Left ventricle myocardium superior (tissue), 1 donor: Measurements from ENCODE around the gene EXOC5. TPM values are rescaled to one million over a fixed set of nuclear protein-coding genes. Genes with fewer than 3 reads are reported as not detected.

ENCODE experiments used
- ATAC-seq: fragments of 200-7000 bp; cut with Tn5 transposase; one replicate; pipeline ENCODE4 v1.9.1; 2020; ENCODE audit warnings: mild to moderate bottlenecking, moderate library complexity
- DNase-seq: peaks from one replicate; pipeline ENCODE4 v3.0.0-alpha.2; 2020
- intact Hi-C: fragments of 100-400 bp; cut with micrococcal nuclease; formaldehyde crosslinking; loops from one replicate; pipeline ENCODE4 v1.11.0; 2022
- long read RNA-seq: library from polyadenylated mRNA; unstranded; transcript quantifications from one replicate; pipeline ENCODE4 v2.0.0, GENCODE V29; 2021
- total RNA-seq: library from RNA; stranded (reverse); fragmentation: NEBNext Ultra II Directional; extraction: Animal tissue kit (Norgen Biotek cat#: 25700); gene quantifications from one replicate; pipeline ENCODE4 v1.2.1, GENCODE V29; 2021
- donor health status: DM: no; HTN: yes; CAD: no; lungs with severe emphysema.

The EXOC5 gene, protein sequence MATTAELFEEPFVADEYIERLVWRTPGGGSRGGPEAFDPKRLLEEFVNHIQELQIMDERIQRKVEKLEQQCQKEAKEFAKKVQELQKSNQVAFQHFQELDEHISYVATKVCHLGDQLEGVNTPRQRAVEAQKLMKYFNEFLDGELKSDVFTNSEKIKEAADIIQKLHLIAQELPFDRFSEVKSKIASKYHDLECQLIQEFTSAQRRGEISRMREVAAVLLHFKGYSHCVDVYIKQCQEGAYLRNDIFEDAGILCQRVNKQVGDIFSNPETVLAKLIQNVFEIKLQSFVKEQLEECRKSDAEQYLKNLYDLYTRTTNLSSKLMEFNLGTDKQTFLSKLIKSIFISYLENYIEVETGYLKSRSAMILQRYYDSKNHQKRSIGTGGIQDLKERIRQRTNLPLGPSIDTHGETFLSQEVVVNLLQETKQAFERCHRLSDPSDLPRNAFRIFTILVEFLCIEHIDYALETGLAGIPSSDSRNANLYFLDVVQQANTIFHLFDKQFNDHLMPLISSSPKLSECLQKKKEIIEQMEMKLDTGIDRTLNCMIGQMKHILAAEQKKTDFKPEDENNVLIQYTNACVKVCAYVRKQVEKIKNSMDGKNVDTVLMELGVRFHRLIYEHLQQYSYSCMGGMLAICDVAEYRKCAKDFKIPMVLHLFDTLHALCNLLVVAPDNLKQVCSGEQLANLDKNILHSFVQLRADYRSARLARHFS
- 64.2 TPM for total RNA-seq
- long read RNA-seq, full-length matches to known transcripts = 37 of 50 reads
- long read RNA-seq, partial matches to known transcripts = 4 of 50 reads
- long read RNA-seq, other reads (novel, unspliced or antisense) = 9 of 50 reads

DNA sequence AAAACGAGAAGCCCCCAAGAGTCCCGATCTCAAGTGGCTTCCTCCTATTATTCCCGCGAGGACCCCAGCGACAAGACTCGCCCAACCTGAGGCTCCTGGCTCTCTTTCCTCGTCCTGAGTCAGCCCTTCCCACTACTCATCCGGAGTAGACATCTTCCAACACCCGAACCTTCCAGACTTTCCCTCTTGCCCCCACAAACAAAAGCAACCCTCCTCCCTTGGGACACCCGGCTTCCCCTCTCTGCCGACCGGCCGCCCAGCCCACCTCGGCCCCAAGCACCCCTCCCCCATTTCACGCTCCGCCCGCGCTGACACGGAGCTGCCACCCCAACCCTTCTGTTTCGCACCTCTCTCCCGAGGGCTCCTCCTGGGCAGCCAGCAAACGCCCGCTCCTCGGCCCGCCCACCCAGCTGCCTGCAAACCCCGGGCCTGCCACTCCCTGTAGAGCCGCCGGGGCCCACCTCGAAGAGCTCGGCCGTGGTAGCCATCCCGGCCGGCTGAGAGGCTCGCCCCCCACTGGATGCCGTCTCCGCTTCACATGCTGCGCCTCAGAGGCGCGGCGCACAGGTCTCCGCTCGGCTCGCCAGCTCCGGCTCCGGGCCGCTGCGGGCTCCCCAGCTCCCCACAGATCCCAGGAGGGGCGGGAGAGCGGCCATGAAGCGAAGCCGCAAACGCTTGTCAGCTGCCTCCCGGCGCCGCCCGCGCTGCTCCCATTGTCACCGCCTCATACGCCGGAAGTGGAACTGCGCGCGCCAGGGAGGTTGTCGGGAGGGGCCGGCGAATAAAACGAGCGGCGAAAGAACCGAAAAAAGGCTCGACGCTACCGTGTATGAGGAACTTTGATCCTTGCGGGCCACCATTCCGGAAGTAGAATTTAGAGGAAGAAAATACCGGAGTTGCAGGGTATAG is at the start of gene EXOC5, which contains the start of gene AP5M1:
EXOC5 (minus strand) TSS at position 745 of the 909 bp plus-strand sequence; CDS start at position 488, 257 bp downstream.
AP5M1 (plus strand) TSS at position 811 of the 909 bp plus-strand sequence. CDS start 344 bp downstream, outside the sequence.
- intact Hi-C loops = no loop called here
- ATAC-seq (peak; percentile 98), DNase-seq (peak; percentile 95)

DNA sequence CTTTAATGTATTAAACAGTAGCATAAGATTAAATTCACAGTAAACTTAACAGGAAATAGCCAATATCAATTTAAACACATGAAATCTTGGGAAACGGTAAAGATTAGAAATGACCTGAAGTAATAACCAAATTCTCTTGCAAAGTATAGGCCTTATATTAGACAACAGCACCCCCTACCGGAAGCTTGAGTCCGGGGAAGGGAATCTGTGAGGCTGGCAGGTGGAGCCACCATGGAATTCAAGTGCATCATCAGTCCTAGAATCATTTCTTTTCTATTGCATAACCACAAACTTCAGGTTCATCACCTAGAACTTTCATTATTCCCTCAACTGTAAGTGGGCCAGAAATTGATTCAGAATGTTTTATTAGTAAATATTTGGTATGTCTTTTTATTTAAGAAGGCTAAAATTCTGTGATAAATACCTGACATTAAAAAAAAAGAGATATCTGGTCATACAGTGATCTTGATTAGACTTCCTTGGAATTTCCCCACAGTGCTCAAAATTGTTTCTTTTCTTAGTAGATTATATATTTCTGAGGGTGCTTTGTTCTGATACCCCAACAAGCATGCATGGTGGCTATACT is 48.6 kb upstream of the EXOC5 start:
- DNase-seq (peak; percentile 42), ATAC-seq (peak; percentile 52)

DNA sequence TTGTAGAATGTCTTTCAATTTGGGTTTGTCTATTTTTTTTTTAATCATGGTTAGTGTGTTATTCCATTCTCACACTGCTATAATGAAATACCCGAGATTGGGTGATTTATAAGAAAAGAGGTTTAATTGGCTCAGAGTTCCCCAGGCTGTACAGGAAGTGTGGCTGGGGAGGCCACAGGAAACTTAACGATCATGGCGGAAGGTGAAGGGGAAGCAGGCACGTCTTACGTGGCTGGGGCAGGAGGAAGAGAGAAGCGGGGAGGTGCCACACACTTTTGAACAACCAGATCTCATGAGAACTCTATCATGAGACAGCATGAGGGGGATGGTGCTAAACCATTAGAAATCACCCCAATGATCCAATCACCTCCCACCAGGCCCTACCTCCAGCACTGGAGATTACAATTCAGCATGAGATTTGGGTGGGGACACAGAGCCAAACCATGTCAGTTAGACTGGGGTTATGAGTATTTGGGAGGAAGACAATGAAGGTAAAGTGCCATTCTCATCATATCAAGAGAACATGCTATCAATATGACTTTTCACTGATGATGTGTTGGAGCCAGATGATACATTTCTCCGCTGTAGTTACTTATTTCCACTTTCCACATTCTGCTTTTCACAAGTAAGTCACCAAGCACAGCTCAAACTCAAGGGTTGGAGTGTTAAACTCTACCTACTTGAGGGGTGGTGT is 45.8 kb upstream of the EXOC5 start:
- no peak for DNase-seq
- intact Hi-C loops = loop anchor here (5.0 kb wide), 1 partner anchor 822 kb away; no protein-coding TSS in a partner anchor
- no peak for ATAC-seq

More for the DNA sequence above, 48.6 kb upstream of the EXOC5 start:
- intact Hi-C loops = loop anchor here (5.0 kb wide), 1 partner anchor 825 kb away; no protein-coding TSS in a partner anchor

DNA sequence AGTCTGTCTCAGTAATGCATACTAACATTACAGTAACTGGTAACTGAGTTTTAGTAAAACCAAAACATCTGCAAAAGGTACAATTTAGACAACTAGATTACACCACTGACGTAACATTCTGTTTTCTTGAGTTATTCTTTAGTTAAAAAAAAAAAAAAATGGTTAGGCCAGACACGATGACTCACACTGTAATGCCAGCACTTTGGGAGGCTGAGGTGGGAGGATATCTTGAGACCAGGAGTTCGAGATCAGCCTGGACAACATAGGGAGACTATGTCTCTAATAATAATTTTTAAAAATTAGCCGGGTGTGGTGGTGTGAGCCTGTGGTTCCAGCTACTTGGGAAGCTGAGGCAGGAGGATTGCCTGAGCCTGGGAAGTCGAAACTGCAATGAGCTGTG is 34.2 kb upstream of the EXOC5 start:
- ATAC-seq = no peak
- DNase-seq = no peak
- intact Hi-C loops = no loop called here

DNA sequence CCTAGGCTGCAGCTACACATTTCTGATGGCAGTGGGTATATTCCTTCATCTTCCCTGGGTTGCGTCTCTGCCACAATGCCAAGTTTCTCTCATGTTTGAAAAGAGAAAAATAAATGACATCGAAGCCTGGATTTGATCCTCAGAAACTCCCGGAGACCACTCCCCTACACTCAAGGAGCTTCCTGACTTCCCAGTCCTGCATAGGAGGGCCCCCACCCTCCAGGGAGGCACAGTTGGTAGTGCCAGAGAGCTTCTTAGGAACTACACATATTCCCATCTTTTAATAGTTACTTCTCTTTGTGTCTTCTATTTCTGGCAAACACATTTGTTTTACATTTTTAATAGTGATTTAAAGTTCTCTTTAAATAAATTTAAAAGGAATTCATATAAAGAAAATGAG is 30.8 kb upstream of the EXOC5 start:
- no peak for DNase-seq
- intact Hi-C loops = no loop called here
- no peak for ATAC-seq

DNA sequence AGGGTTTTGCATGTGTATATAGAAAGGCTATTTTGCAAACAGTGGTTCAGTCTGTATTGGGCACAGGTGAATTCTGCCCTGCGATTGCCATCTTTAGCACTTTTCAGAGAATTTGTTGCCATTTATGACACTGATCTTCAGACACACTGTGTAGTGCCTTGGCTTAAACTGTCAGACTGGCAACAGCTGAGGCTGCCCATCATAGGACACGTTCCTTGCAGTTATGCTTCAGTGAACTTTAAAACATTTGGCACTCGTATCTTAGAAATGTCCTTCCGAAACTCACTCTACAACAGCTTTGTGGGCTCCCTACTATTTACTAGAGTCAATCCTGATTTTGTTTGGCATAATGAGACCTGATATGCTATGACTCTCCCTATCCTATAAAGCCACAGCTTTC is 29.1 kb upstream of the EXOC5 start:
- ATAC-seq (peak; percentile 82), DNase-seq (no peak)
- intact Hi-C loops = no loop called here

DNA sequence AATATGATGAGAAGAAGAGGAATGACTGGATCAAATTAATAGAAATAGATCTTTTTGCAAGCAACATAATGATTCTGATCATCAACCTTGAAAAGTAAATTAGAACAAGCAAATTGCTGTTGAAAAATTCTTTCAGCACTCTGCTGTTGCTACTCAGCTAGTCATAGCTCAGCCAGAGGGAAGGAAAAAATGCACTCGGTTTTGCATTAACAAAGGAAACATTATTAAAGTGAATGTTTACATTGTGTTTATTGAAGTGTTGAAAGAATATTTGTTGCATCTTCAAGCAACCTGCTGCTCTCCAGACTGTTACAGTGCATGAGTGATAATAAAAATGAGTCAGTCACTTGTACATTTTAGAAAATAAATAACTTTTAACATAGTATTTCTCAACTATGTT is 26.5 kb upstream of the EXOC5 start:
- DNase-seq (no peak), ATAC-seq (no peak)
- intact Hi-C loops = no loop called here

DNA sequence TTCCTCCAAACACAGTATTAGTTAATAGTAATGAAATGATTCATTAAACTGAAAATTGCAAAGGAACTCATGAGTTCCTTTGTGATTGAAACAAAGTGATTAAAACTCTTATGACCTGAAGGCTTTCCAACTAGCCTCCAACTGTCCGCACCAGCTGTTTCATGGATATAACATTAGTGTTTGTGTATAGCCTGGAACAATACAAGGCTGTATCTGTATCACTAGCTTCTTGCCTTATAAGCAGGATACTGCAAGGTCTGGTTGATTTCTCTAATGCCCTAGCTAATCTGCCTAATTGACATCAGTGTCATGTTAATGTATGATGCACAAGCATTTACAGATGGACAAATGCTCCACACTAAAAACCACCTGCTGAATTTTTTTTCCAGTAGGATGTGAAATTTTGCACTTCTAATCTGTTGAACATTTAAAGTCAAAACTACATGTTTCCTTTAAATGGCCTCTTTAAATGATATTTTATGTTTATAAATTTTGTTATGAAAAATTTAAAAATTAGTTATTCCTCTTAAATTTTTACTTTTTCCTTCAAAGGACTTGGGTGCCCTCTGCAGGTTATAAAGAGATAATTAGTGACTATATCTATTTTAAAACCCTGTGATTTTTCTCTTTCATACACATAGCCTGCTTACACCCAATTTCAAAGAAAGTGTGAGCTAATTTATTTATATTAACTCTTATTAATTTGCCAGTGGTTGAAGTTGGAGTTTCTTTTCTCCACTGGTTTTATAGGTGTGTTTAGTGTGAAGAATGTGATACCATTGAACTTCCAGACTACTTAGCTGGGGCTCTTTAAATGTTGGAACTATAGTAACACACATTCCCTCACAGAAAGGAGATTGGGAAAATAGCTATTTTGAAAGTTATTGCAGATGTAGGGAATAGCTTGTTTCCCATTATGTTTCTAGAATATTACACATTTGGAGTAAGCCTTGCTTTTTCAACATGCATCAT is 25.4 kb upstream of the EXOC5 start:
- intact Hi-C loops = no loop called here
- ATAC-seq (no peak), DNase-seq (no peak)

DNA sequence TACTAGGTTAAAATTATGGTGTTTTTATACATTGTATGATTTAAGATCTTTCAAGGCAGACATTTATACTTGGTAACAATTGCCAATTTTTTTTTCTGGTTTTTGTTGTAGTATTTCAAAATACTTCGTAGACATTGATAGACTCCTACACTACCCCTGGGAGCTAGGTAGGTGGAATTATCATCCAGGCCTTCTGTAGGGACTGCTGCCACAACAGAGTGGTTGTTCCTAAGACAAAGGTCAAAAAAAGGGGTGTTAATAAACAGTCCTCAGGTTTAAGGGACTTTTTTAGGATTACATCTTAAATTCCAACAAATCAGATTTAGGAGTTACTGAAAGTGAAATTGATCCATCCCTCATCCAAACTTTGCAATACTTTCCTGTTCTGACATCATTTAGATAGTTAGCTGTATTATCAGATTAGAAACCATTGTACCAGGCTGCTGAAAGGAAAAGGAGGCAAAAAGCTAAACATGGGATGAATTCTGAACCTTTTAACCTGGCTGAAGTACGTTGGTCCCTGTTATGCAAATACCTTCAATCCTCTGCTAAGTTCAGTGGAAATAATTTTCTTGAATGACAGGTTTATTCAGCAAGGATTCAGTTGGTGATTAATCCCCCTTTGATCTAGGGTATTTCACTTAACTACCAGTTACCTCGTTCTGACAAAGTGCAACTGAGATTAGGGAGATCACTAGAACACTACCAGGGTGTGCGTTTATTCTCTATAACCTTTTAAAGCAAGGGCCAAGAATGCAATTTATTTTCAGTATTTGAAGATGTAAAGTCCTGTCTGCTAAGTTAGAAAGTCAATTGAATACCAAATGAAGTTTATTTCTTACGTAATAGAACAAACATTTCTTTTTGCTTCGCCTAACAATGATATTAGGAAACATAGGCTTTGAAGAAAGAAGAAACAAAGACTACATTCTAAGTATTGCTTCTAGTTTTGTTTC is 23.3 kb upstream of the EXOC5 start:
- intact Hi-C loops = no loop called here
- no peak for ATAC-seq
- no peak for DNase-seq

DNA sequence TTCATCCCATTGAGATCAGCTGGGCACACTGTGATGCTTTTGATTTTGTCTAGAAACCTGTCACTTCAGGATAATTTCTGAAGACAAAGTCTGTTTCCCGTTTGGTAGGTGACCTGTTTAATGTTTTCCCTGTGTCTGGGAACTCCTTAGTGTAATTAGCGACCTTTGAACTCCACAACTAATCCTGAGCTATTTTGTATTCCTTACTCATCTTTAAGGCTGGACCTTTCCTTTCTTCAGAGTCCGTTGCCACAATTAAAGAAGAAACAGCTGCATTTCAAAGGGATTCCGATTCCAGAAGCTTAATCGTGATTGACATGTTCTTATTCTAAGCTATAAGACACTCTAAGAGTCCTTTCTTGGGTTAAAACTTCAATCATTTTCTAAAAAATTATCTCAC is 22.0 kb upstream of the EXOC5 start:
- intact Hi-C loops = no loop called here
- ATAC-seq = no peak
- DNase-seq = no peak

DNA sequence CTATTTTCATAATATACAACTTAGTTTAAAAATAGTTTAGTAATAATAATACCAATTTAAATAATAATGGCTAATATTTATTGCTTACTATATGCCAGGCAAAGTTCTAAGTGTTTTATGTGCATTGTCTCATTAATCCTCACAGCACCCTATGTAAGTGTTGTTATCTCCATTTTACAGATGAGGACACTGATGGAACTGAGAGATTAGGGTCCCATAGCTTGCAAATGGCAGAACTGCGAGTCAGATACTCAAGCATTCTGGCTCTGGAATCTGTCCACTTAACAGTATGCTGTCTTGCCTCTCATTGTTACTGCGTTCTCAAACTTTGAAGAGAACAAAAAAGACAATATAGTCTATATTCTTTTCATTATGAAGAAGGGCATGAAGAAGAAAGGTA is 19.0 kb upstream of the EXOC5 start:
- DNase-seq = no peak
- intact Hi-C loops = no loop called here
- ATAC-seq = no peak

DNA sequence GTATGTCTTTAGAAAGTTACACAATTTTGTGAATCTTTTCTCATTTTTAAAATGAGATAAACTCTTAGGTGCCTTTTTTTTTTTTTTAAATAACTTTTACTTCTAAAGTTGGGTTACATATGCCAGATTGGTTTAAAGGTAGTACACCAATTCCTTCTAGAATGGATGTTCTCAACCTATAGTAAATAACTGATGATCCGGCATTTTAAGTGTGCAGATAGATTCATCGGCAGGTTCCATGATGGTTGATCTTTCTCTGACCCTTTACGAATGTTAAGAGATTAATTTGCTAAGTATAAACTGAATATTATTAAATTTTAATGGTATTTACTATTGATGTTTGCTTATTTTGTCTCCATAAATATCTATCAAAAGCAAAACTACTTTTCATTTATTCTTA is 8.4 kb upstream of the EXOC5 start:
- no peak for DNase-seq
- ATAC-seq = no peak
- intact Hi-C loops = no loop called here

DNA sequence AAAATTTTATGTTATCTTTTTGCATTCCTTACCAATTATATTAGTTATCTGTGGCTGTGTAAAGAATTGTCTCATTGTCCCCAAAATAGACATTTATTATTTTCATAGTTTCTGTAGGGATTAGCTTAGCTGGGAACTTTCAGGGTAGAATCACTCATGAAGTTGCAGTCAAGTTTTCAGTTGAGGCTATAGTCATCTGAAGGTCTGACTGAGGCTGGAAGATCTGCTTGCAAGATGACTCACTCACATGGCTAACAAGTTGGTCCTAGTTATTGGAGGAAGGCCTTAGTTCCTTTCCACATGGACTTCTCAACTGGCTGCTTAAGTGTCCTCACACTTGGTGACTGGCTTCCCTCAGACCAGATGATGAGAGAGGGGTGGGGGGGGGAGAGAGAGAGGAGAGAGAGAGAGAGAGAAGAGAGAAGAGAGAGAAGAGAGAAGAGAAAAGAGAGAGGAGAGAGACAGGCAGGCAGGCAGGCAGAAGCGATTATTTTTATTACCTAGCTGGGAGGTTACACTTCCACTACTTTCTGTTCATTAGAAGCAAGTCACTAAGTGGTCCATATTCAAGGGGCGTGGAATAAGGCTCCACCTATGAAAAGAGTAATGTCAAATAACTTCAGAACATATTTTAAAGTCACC is 6.4 kb upstream of the EXOC5 start:
- ATAC-seq = no peak
- intact Hi-C loops = no loop called here

DNA sequence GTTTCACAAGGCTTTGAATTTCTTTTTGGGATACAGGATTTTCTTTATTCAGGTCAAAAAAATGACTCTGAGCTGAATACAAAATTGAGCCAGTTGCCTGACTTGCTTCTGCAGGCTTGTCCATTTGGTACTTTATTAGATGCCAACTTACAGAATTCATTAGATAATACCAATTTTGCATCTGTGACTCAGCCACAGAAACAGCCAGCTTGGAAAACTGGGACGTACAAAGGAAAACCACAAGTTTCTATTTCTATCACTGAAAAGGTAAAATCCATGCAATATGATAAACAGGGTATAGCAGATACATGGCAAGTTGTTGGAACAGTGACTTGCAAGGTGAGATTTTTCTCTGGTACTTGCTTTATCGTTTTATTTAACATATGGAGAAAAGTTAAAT is 5.8 kb upstream of the EXOC5 start:
- ATAC-seq = no peak
- intact Hi-C loops = no loop called here
- no peak for DNase-seq

More for the DNA sequence above, 6.4 kb upstream of the EXOC5 start:
- DNase-seq = no peak

DNA sequence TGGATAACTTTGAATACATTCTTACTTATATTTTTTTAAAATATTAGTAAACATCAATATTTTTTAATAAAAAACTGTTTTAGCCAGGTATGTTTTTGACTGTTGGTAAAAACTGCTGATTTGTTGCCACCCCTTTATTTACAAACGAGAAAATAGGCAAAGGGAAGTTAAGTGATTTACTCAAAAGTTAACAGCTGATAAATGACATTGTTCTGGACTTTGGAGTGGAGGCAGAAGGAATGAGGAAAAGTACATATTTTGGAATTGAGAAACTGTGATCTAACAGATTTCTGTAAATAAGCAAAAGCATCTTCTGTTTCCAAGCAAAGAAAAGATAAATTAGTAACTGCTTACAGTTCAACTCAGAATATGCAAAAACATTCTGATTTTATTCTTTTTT is 4.5 kb upstream of the EXOC5 start:
- intact Hi-C loops = no loop called here
- DNase-seq (no peak), ATAC-seq (no peak)

DNA sequence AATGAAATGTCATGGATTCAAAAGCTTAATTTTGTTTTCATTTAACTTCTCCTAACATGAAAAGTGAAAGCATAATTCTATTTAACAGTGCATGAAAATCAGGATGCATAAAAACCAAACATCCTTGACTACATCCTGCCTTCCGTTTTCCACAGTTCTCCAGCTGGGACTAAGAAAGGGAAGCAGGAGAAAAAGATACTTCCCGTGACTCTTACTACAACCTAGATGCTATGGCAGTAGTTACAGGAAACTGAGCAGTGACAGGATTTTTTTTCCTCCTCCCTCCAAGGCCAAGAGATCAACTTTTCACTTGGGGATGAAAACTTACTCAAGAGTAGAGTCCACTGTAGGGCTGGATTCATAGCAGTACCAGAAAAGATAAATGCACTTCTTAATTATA is 2.6 kb downstream of the EXOC5 start:
- intact Hi-C loops = no loop called here
- ATAC-seq (no peak), DNase-seq (no peak)
